Thymus (tissue), 14 donors: Measurements from ENCODE around the gene RIGI. TPM values are rescaled to one million over a fixed set of nuclear protein-coding genes. Genes with fewer than 3 reads are reported as not detected.

Source experiments
- DNase-seq, 9 donors: peaks; one replicate each; pipeline ENCODE4 v3.0.0-alpha.2; 2013; ENCODE audit warnings: low spot score in 9 of 9, low read depth in 6 of 9, missing footprints in 1 of 9
- H3K27ac ChIP-seq, 2 donors: one replicate each; pipeline ENCODE4 v1.5.1; 2013; ENCODE audit warnings: control low read depth in 1 of 2, low read depth in 1 of 2, low read length in 1 of 2, mild to moderate bottlenecking in 1 of 2, moderate library complexity in 1 of 2
- H3K27me3 ChIP-seq, 2 donors: one replicate each; pipeline ENCODE4 v1.5.1; 2013; ENCODE audit warnings: low read length in 1 of 2; ENCODE audit not compliant: control insufficient read depth in 2 of 2, insufficient read depth in 1 of 2
- H3K36me3 ChIP-seq, 2 donors: one replicate each; pipeline ENCODE4 v1.5.1; 2013; ENCODE audit warnings: low read length in 1 of 2, mild to moderate bottlenecking in 1 of 2, moderate library complexity in 1 of 2; ENCODE audit not compliant: control insufficient read depth in 2 of 2, insufficient read depth in 2 of 2
- H3K4me1 ChIP-seq, 2 donors: one replicate each; pipeline ENCODE4 v1.5.1; 2013; ENCODE audit warnings: low read length in 2 of 2; ENCODE audit not compliant: control insufficient read depth in 2 of 2, insufficient read depth in 2 of 2
- H3K4me3 ChIP-seq, 2 donors: one replicate each; pipeline ENCODE4 v1.5.1; 2013; ENCODE audit warnings: low read length in 2 of 2, control low read depth in 1 of 2, mild to moderate bottlenecking in 1 of 2
- H3K9me3 ChIP-seq, 2 donors: one replicate each; pipeline ENCODE4 v1.5.1; 2013; ENCODE audit warnings: low read length in 1 of 2, mild to moderate bottlenecking in 1 of 2; ENCODE audit not compliant: control insufficient read depth in 2 of 2, insufficient read depth in 1 of 2
- WGBS: extraction: QIAGEN DNeasy Blood & Tissue Kit; methylation state at CpG from one replicate; pipeline ENCODE4 v1.1.7; 2013; 5-methylcytosine and 5-hydroxymethylcytosine counted together
- long read RNA-seq, 10 donors: transcript quantifications; one replicate each; lab custom pipeline, GENCODE V29; 2026
- polyA plus RNA-seq: library from polyadenylated mRNA; stranded (reverse); fragments of 200-250 nt; gene quantifications from one replicate; pipeline ENCODE4 v1.2.3, GENCODE V29; 2013
- total RNA-seq: library from RNA; stranded (reverse); fragments of 120-200 nt; gene quantifications from one replicate; pipeline ENCODE4 v1.2.4, GENCODE V29; 2013
- donor health status: healthy.

RIGI gene
- total RNA-seq (23.0 TPM), polyA plus RNA-seq (14.4 TPM)
- long read RNA-seq, donor 1, result 0 reads
- long read RNA-seq, donor 2, result 0 reads
- long read RNA-seq, donor 3, result 0 reads
- long read RNA-seq, donor 4, result 0 reads
- long read RNA-seq, donor 5, result 0 reads
- long read RNA-seq, donor 6, full-length matches to known transcripts, result 1 of 1 reads
- long read RNA-seq, donor 6, partial matches to known transcripts, result 0 of 1 reads
- long read RNA-seq, donor 6, other reads (novel, unspliced or antisense), result 0 of 1 reads
- long read RNA-seq, donor 7, full-length matches to known transcripts, result 3 of 3 reads
- long read RNA-seq, donor 7, partial matches to known transcripts, result 0 of 3 reads
- long read RNA-seq, donor 7, other reads (novel, unspliced or antisense), result 0 of 3 reads
- long read RNA-seq, donor 8, result 0 reads
- long read RNA-seq, donor 9, partial matches to known transcripts, result 13 of 72 reads
- long read RNA-seq, donor 9, other reads (novel, unspliced or antisense), result 59 of 72 reads
- long read RNA-seq, donor 10, partial matches to known transcripts, result 10 of 10 reads
- long read RNA-seq, donor 10, other reads (novel, unspliced or antisense), result 0 of 10 reads

GRCh38 chr9:32526041-32526706 lies at the start of gene RIGI:
TSS of gene RIGI (minus strand) at chr9:32526196. CDS start at chr9:32526166, 30 bp downstream.
- peak; percentile 62 to 90 (median 75) for DNase-seq
- Histone ChIP-seq H3K9me3 (no peaks in the 10 kb centered on the region), H3K4me3 (peak within 1 kb of the TSS; percentile 54 to 92), H3K27ac (peak within 1 kb of the TSS; percentile 76 to 77), H3K27me3 (no peaks in the 10 kb centered on the region), H3K36me3 (no peaks in the 10 kb centered on the region), H3K4me1 (peaks cover 0 to 8% of the 10 kb centered on the region in 2 donors)
- under 1% methylated on average over 37 of the region's 37 CpGs for WGBS

GRCh38 chr9:32574858-32575257 lies 48.9 kb upstream of the RIGI start:
- H3K9me3 ChIP-seq, result peaks cover 0 to 5% of the 10 kb centered on the region in 2 donors
- H3K27ac ChIP-seq, result no peak overlapping the region
- peaks cover 3 to 4% of the 10 kb centered on the region in 2 donors for H3K36me3 ChIP-seq
- H3K4me3 ChIP-seq, result no peak overlapping the region
- H3K27me3 ChIP-seq, result peaks cover 3% of the 10 kb centered on the region in 2 donors
- no peak for DNase-seq
- H3K4me1 ChIP-seq, result peaks cover 0 to 8% of the 10 kb centered on the region in 2 donors
- WGBS, result 86% methylated on average over 1 of the region's 1 CpG

- H3K9me3 ChIP-seq, result peaks cover 0 to 5% of the 10 kb centered on the region in 2 donors
- H3K4me1 ChIP-seq, result peaks cover 0 to 8% of the 10 kb centered on the region in 2 donors
- no peak overlapping the region for H3K4me3 ChIP-seq
- H3K27me3 ChIP-seq, result peaks cover 0 to 3% of the 10 kb centered on the region in 2 donors
- 96% methylated on average over 7 of the region's 7 CpGs for WGBS
- H3K27ac ChIP-seq, result no peak overlapping the region
- no peak for DNase-seq
- peaks cover 5% of the 10 kb centered on the region in 2 donors for H3K36me3 ChIP-seq
Measured at GRCh38 chr9:32573821-32574220, 47.8 kb upstream of the RIGI start.

GRCh38 chr9:32572900-32573523 lies 47.0 kb upstream of the RIGI start, which contains the start of gene NDUFB6:
TSS of gene NDUFB6 (minus strand) at chr9:32573159. CDS start at chr9:32573060, 99 bp downstream.
- Histone ChIP-seq H3K4me3 (peak within 1 kb of the TSS; percentile 77 to 82), H3K27ac (peak within 1 kb of the TSS; percentile 98 to 99), H3K4me1 (peaks cover 0 to 8% of the 10 kb centered on the region in 2 donors), H3K36me3 (peaks cover 5 to 9% of the 10 kb centered on the region in 2 donors), H3K9me3 (peaks cover 0 to 5% of the 10 kb centered on the region in 2 donors), H3K27me3 (peaks cover 0 to 3% of the 10 kb centered on the region in 2 donors)
- WGBS, result under 1% methylated on average over 36 of the region's 36 CpGs
- peak; percentile 91 to 98 (median 95) for DNase-seq

GRCh38 chr9:32571969-32572899 lies 46.2 kb upstream of the RIGI start:
- Histone ChIP-seq H3K9me3 (peaks cover 0 to 5% of the 10 kb centered on the region in 2 donors), H3K27me3 (peaks cover 0 to 3% of the 10 kb centered on the region in 2 donors), H3K27ac (peak overlapping the region; percentile 98 to 99), H3K4me3 (peak overlapping the region; percentile 77 to 82), H3K36me3 (peaks cover 5 to 13% of the 10 kb centered on the region in 2 donors), H3K4me1 (peaks cover 0 to 8% of the 10 kb centered on the region in 2 donors)
- peak; percentile 42 to 91 (median 73) for DNase-seq
- WGBS, result 3% methylated on average over 17 of the region's 17 CpGs

- Histone ChIP-seq H3K4me1 (peaks cover 0 to 8% of the 10 kb centered on the region in 2 donors), H3K27ac (no peak overlapping the region), H3K9me3 (peaks cover 0 to 5% of the 10 kb centered on the region in 2 donors), H3K27me3 (no peaks in the 10 kb centered on the region), H3K36me3 (peaks cover 24 to 27% of the 10 kb centered on the region in 2 donors), H3K4me3 (no peak overlapping the region)
- 96% methylated on average over 4 of the region's 4 CpGs for WGBS
- DNase-seq, result no peak
Measured at GRCh38 chr9:32570262-32570661, 44.3 kb upstream of the RIGI start.

- WGBS, result 99% methylated on average over 26 of the region's 26 CpGs
- H3K9me3 ChIP-seq, result no peaks in the 10 kb centered on the region
- no peak for DNase-seq
Measured at GRCh38 chr9:32566770-32567169, 40.8 kb upstream of the RIGI start.

GRCh38 chr9:32565967-32566366 lies 40.0 kb upstream of the RIGI start:
- Histone ChIP-seq H3K4me3 (no peak overlapping the region), H3K27me3 (no peaks in the 10 kb centered on the region), H3K4me1 (no peaks in the 10 kb centered on the region), H3K36me3 (peaks cover 27 to 31% of the 10 kb centered on the region in 2 donors), H3K27ac (no peak overlapping the region), H3K9me3 (no peaks in the 10 kb centered on the region)
- no peak for DNase-seq
- 95% methylated on average over 6 of the region's 6 CpGs for WGBS

More at GRCh38 chr9:32566770-32567169, 40.8 kb upstream of the RIGI start:
- Histone ChIP-seq H3K27me3 (no peaks in the 10 kb centered on the region), H3K4me1 (peaks cover 0 to 2% of the 10 kb centered on the region in 2 donors), H3K4me3 (no peak overlapping the region), H3K27ac (no peak overlapping the region), H3K36me3 (peaks cover 27 to 31% of the 10 kb centered on the region in 2 donors)
